Measurements from ENCODE around the gene BRD4. TPM values are rescaled to one million over a fixed set of nuclear protein-coding genes. Genes with fewer than 3 reads are reported as not detected.

BRD4 gene
- total RNA-seq, 1 experiment from 2014 or later: 144 TPM

- Mint-ChIP-seq H3K4me3 (no peak overlapping the region; a peak in 1 of 5 replicates), H3K36me3 (ENCODE audit: insufficient read depth in 1 of 3, low read depth in 3 of 3) (peaks cover 53 to 92% (median 89%) of the 10 kb centered on the region in 3 experiments; a peak in 6 of 7 replicates), H3K9me3 (no peaks in the 10 kb centered on the region), H3K27me3 (ENCODE audit: low read depth) (no peaks in the 10 kb centered on the region; the same call in 1 of the 2 replicates), H3K27ac (peak overlapping the region in 2 of 3 experiments; percentile 31 to 75; a peak in 2 of 7 replicates), H3K4me1 (no peaks in the 10 kb centered on the region)
- Histone ChIP-seq H4K20me1 (ENCODE audit: control insufficient read depth, insufficient read depth, insufficient read length) (no peaks in the 10 kb centered on the region), H2BK5ac (ENCODE audit: insufficient read length, low read length) (no peak overlapping the region), H2AK5ac (ENCODE audit: insufficient read length, low read length) (no peak overlapping the region), H3K9me3 (ENCODE audit: control insufficient read depth, low read depth, low read length) (no peaks in the 10 kb centered on the region), H3K9ac (ENCODE audit: extremely low read depth, insufficient read length, low read length) (no peak overlapping the region), H3K23ac (ENCODE audit: insufficient read length, low read depth, low read length) (no peak overlapping the region), H3K4ac (ENCODE audit: low read depth, low read length) (no peak overlapping the region), H2AFZ (ENCODE audit: low read length) (no peak overlapping the region), H3K4me1 (ENCODE audit: insufficient read depth, low read length) (no peaks in the 10 kb centered on the region), H3K56ac (ENCODE audit: insufficient read length, low read depth, low read length) (no peak overlapping the region), H3T11ph (ENCODE audit: low read length) (no peak overlapping the region), H4K91ac (ENCODE audit: insufficient read length, low read depth, low read length) (no peak overlapping the region), H2BK15ac (ENCODE audit: low read depth, low read length) (no peak overlapping the region), H2BK12ac (ENCODE audit: insufficient read length, low read depth, low read length) (no peak overlapping the region), H3K27ac (ENCODE audit: insufficient read length, low read depth, low read length) (no peak overlapping the region), H3K79me1 (ENCODE audit: insufficient read depth, low read depth, low read length, poor library complexity, severe bottlenecking) (peaks cover 2% of the 10 kb centered on the region), H3K14ac (ENCODE audit: insufficient read depth, low read length) (no peak overlapping the region), H3K4me2 (ENCODE audit: insufficient read depth, insufficient read length, low read length) (no peak overlapping the region), H3K27me3 (ENCODE audit: insufficient read depth, low read length) (no peaks in the 10 kb centered on the region), H2BK20ac (ENCODE audit: low read depth, low read length, poor library complexity, severe bottlenecking) (no peak overlapping the region), H3K18ac (ENCODE audit: insufficient read length, low read depth, low read length) (no peak overlapping the region), H4K5ac (ENCODE audit: insufficient read length, low read depth, low read length) (no peak overlapping the region), H4K8ac (replicated peaks; ENCODE audit: insufficient read length, low read depth, low read length) (no peak overlapping the region), H3K23me2 (ENCODE audit: insufficient read length, low read depth, low read length, poor library complexity, severe bottlenecking) (no peaks in the 10 kb centered on the region), H3K79me2 (ENCODE audit: insufficient read depth, low read length) (peaks cover 5% of the 10 kb centered on the region; the same call in 1 of the 2 replicates), H2BK120ac (ENCODE audit: low read depth, low read length, poor library complexity, severe bottlenecking) (no peak overlapping the region)
- DNase-seq: no peak
- no peak for TF ChIP-seq CTCF (conservative IDR thresholded peaks at IDR 0.05)
- WGBS (ENCODE audit: extremely low coverage, insufficient read length, low lambda C conversion rate): no CpG with 5 or more reads among the region's 26 CpGs
Measured at GRCh38 chr19:15265214-15265849, 67.0 kb downstream of the BRD4 start.
